Measurements from ENCODE around the gene LGALS3.

The LGALS3 gene

DNA sequence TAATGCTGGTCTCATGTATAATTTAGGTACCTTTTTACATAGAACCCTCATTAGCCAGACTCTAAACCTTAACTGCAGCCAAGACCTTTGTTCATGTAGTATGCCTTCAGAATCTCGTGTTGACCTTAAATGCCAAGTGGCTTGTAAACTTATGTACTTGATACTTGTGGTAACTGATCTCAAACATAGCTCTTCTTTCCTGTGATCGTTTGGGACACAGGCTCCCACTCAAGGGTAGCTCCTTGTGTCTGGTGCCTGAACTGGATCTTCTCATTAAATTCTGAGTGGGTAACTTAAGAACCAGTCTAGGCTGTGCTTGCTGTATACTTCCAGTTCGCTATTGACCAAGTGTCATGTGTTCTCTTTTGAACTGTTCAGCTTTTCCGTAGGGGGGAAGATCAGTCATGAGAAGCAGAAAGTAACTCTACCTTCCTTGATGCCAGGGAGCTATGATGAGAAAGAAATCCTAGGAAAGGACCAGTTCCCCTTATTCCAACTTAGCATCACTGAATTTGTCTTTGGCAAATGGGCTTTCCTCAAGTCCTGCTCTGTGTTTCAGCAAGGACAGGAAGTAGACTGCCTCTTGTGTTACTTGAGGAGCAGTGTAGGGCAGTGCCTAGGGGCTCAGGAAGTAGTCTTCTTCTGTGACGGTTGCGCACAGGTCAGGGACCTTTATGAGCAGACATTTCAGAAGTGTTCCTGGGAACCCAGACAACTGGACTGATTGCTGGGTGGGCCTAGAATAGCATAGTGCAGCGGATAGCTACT lies 2.5 kb downstream of the LGALS3 start:
- DNase-seq, result peak; percentile 47 to 72

DNA sequence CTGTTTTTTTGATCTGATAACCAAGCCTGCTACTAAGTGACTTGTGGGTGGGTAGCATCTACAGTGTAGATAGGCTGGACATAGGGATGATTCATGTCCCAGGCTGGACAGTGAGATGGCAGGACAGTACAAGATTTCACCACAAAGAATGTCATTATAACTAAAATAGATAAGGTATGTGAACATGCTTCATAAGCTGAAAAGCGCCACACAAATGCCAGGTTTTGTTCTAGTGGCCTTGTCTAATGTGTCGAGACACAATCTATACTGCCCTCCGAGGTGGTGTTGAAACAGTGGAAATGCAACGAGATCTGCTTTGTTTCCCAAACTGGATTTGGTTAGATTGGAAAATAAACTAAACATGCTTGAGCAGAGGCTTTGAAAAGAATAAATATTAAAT lies 4.4 kb downstream of the LGALS3 start:
- peak; percentile 53 to 70 for DNase-seq

- DNase-seq, result no peak
Observed at GRCh38 chr14:55136241-55136640, 7.2 kb downstream of the LGALS3 start.

DNA sequence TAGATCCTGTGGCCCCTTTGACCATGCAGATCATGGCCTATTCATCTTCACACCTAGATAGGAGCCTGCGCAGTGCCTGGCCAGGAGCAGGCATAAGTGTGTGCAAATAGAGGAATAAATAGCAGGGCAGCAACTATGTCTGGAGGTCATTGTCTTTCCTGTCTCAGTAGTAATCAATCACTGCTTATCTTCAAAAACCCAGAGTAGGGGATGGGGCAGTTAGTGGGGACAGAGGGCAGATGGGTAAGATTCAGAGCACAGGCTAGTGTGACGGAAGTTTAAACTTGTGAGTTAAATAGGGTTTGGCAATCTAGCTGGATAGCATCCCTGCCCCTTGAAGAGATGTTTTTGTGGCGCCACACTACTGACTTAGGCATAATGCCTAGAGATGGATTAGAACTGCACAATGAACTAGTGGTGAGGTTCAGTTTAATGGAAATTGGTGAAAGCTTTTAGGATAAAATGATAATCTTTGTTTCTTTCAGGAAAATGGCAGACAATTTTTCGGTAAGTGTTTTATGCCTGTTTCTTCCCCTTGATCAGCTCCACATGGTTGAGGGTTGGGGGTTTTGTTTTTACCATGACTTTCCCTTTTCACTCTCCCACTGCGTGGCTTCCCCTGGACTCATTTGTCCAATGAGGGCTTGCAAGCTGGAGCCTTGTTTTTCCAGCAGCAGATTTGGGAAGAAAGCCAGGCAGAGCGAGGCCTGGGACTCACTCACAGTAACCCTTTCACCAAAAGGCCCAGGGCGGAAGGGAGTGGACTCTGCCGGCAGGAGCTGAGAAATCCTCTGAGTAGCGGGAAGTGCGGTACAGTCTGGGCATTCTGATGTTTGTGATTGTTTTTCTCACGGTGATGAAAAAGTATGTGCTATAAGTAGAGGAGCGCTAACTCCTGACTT lies 8.1 kb downstream of the LGALS3 start:
- no peak for DNase-seq

- no peak for DNase-seq
Observed at GRCh38 chr14:55138091-55138490, 9.0 kb downstream of the LGALS3 start.

GRCh38 chr14:55139141-55139540 lies 10.1 kb downstream of the LGALS3 start:
- DNase-seq, result no peak

GRCh38 chr14:55139696-55140509 lies 10.9 kb downstream of the LGALS3 start:
- no peak for DNase-seq

- no peak for DNase-seq
Observed at GRCh38 chr14:55141825-55142224, 12.8 kb downstream of the LGALS3 start.

GRCh38 chr14:55142466-55142865 lies 13.4 kb downstream of the LGALS3 start:
- no peak for DNase-seq

DNA sequence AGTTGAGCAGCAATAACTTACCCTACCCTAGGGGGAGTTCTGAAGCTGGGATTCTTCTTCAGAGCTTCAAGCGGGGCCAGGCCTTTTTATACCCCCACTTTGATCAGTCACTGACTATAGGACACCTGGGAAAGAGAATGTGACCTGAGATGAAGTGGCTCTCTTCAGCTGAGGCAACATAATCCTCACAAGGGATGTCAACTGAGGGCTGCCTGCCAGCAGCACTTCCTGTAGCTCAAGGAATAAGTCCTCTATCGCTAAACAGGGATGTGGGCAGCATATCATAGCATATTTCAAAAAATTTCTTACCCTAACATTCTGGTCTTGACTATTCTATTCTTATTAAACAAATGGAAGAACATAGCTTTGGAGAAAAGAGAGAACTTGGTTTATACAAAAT lies 17.4 kb downstream of the LGALS3 start:
- DNase-seq, result no peak

- no peak for DNase-seq
Observed at GRCh38 chr14:55151601-55152000, 22.5 kb downstream of the LGALS3 start.

DNA sequence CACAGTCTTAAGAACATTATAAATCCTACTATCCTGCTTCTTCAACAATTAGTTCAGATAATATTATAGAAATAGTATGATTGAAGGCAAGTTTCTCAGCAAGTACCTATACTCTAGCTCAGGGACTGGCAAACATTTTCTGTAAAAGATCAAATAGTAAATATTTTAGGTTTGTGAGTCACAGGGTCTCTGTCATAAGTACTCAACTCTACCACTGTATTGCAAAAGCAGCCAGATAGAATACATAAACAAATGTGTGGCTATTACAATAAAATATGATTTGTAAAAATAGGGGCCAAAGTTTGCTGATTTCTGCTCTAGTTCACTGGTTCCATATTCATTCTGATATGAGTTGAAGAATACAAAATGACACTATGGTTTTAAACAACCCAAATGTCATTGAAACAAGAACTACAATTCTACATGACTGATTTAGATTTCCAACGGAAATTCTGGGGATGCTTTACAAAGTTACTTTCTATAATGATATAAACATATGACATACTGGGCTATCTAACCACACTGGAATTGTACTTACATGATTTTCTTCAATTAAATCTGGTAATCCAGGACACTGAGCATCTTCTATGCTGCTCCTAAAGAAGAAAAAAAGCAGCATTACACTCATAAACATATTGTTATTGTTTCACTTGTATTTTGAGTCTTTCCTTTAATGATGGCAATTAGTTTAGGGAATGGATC lies 23.2 kb downstream of the LGALS3 start:
- DNase-seq, result no peak

DNA sequence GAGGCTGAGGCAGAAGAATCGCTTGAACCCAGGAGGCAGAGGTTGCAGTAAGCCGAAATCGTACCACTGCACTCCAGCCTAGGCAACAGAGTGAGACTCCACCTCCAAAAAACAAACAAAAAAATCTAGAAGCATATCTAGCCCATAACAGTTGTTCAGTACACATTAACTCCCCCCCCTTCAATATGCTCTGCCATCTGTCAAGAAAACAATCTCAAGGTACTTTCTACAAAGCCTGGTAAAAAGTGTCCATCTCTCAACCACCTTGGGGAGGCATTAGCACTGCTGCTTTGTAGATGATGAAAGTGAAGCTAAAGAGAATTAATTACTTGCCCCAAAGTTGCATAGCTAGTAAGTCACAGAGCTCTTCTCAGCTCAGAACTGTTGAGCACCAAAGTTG lies 24.9 kb downstream of the LGALS3 start:
- DNase-seq, result no peak

- DNase-seq, result no peak
Observed at GRCh38 chr14:55157080-55157479, 28.0 kb downstream of the LGALS3 start.

DNA sequence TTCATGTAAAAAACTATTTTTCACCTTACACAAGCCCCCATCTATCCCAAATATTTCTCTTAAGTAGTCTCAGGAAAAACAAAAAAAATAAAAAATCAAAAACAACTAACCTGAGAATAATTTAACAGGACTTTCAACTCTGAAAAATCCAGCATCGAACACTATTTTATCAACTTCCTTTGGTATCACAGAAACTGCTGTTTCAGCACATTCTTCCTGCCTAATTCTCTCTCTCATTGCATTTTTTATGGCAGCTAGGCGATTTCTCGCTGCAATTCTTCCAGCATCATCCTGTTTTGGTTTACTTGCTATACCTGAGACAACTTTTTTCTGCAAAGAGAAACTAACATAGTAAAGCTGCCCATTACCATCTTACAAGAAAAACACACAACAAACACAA lies 29.4 kb downstream of the LGALS3 start:
- no peak for DNase-seq

GRCh38 chr14:55160989-55161388 lies 31.9 kb downstream of the LGALS3 start:
- DNase-seq, result peak; percentile 39 to 58

GRCh38 chr14:55170526-55170925 lies 41.5 kb downstream of the LGALS3 start:
- DNase-seq, result peak in 1 of 2 donors; percentile 19

DNA sequence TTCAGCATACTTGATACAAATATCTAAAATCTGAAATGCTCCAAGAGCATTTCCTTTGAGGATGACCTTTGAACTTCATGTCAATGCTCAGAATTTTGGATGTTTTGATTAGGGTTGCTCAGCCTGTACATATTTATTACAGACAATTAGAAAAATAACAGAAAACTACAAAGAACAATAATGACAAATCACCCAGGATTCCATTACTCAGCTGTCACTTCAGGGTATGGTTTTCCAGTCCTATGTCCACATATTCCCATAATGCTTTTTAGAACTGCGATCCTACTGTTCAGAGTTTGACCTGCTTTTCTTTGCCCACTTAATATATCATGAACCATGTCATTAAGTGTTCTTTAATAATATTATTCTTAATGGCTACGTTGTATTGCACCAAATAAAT lies 51.0 kb downstream of the LGALS3 start:
- DNase-seq, result no peak

DNA sequence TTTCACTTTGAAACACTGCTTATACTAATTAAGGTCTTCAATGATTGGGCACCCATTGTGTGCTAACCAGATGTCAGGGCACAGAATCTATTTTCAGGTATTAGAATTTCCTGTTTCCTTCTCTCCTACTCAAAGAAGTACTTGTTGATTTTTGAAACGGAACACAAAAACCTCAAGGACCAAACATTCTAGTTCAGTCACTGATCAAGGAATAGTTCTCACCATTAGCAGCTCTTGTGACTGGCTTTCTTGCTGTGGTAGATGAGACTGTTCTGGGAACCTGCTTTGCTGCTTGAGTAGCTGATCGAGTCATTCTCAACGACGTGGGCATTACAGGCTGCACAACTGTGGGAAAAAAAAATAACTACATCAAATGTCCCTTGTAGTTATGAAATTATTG lies 51.4 kb downstream of the LGALS3 start:
- no peak for DNase-seq

DNA sequence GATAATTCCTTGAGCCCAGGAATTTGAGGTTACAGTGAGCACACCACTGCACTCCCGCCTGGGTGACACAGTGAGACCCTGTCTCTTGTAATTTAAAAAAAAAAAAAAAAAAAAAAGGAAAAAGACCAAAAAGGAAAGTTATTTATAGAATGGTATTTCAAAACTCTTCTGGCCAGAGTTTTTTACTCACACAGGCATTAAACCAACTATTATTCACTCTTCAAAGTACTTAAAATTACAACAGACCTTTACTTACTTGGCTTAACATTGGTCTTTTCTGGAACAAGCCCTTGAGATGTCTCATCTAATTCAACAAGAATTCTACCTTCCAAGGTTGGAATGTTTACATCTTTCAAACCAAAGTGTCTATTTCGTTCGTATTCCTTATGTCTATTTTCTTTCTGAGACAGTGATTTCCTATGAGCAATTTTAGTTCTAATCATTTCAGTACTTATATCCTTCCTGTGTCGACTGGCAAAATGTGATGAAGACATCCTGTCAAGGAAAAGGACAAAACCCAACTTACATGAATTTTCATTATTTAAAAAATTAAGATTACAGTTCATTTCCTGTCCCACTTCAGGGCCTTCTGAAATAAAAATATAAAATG lies 59.7 kb downstream of the LGALS3 start:
- DNase-seq, result no peak

GRCh38 chr14:55190906-55191202 lies 61.8 kb downstream of the LGALS3 start:
- peak in 1 of 2 donors; percentile 16 for DNase-seq

Data from inflammatory macrophage treated with lipopolysaccharide for 1 hour (primary cell).